CD4-positive, alpha-beta T cell treated with Interleukin-10 for 1 hour (primary cell): ENCODE measurements around the gene PGAP3.
A peak's percentile ranks its signal among the peaks of the same experiment; 100 is the strongest.
"Not testable (repeated sequence)": the region's sequence is repeated elsewhere in the genome, so short reads cannot be mapped to it uniquely, and the experiment has no call there.

ENCODE experiments used
- DNase-seq: peaks from one replicate; pipeline ENCODE4 v3.0.0-alpha.2; 2020

PGAP3 gene

GRCh38 chr17:39687546-39688474 is at the start of gene PGAP3:
Gene PGAP3, minus strand, starts transcription at chr17:39688057. Its CDS starts 43 bp downstream, at chr17:39688014.
- DNase-seq, result peak; percentile 87

DNA sequence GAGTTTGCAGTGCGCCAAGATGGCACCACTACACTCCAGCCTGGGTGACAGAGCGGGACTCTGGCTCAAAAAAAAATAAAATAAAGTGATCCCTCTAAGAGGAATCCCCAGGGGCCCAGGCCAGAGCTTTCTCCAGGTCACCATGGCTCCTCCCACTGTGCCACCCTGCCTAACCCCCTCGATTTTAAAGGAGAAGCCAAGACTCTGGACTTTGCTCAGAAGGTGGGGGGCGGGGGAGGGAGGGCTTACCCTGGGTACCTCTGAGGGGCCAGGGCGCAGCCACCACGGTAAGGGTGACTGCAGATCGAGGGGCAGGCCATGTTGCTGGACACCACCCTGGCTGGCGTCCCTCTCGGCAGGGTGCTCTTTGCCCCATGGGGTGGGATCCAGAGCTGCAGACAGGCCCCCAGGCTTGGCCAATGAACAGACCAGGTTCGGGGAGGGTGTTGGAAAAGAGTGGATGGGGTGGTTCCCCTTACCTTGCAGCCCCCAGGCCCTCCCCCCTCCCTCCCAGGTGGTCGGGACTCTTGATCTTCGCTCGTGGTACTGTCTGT is 49.4 kb upstream of the PGAP3 start:
- DNase-seq, result no peak

DNA sequence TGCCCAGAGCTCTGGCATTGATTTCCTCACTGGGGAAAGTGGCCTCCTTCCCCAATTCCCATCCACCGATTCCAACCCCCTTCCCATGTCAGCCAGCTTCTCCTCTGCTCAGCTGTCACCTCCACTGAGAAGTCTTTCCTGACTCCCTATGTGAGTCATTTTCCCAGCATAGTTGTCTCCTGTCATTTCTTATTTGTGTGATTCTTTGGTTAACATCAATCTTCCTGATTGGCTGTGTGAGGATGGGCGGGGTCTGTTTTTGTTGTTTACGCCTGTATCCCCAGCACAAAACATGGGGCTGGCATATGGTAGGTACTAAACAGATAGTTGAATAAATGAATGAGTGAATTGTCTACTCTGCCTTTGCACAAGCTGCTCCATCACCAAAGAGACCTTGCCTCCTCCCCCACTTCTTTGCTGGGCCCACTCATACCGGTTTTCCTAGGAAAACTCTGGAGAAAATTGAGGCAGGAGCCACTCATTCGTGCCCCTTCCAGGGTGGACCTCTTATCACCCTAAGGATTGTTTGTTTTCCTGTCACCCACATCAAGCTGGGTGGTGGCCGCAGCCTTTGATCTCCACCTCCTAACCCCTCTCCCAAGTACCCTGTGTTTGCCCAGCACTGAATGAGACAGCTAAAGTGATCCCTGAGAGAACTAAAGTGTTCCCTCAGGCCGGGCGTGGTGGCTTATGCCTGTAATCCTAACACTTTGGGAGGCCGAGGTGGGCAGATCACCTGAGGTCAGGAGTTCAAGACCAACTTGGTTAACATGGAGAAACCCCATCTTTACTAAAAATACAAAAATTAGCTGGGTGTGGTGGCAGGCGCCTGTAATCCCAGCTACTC is 48.7 kb upstream of the PGAP3 start:
- no peak for DNase-seq

- no peak for DNase-seq
Measured at GRCh38 chr17:39735882-39736281, 48.0 kb upstream of the PGAP3 start.

GRCh38 chr17:39732586-39732985 is 44.7 kb upstream of the PGAP3 start:
- no peak for DNase-seq

- DNase-seq, result peak; percentile 93
Measured at GRCh38 chr17:39730095-39730921, 42.5 kb upstream of the PGAP3 start, which contains the start of gene MIEN1. Gene MIEN1, minus strand, starts transcription at chr17:39730532. Its CDS starts 37 bp downstream, at chr17:39730495.

DNA sequence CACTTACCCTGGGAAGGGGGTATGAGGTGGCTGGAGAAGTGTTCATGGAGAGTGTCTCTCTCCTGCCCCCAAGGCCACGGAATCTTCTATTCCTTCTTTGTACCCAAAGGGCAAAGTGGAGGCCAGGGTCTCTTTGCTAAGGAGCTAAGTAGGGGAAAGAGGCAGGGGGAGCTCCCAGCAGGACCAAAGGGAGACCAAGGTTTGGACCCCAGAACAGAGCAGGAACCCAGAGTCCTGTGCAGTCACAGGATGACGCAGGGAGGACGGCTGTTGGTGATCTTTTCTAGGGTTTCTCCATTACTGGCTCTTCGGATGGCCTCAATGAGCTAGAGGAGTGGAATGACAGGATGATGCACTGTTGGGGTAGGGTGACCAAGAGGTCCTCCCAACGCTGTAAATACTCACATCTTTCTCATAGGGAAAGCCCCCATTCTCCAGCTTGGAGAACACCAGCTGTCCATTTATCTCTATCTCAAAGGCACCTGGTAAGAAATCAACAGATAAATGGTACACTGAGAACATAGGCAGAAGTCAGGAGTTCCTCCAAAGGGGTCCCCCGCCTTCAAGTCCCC is 41.5 kb upstream of the PGAP3 start:
- DNase-seq, result no peak

DNA sequence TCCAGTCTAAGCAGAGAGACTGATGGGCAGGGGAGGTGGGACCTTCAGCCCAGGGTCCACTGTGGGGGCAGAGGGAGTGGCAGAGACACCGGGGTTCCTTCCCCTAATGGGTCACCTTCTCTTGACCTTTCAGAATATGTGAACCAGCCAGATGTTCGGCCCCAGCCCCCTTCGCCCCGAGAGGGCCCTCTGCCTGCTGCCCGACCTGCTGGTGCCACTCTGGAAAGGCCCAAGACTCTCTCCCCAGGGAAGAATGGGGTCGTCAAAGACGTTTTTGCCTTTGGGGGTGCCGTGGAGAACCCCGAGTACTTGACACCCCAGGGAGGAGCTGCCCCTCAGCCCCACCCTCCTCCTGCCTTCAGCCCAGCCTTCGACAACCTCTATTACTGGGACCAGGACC is 39.7 kb upstream of the PGAP3 start:
- DNase-seq, result no peak

DNA sequence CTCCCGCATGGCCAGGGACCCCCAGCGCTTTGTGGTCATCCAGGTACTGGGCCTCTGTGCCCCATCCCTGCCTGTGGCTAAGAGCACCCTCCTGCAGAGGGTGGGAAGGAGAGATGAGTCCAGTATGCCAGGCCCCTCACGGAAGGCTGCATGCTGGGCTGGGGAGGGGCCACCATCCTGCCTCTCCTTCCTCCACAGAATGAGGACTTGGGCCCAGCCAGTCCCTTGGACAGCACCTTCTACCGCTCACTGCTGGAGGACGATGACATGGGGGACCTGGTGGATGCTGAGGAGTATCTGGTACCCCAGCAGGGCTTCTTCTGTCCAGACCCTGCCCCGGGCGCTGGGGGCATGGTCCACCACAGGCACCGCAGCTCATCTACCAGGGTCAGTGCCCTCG is 38.8 kb upstream of the PGAP3 start:
- DNase-seq, result no peak

DNA sequence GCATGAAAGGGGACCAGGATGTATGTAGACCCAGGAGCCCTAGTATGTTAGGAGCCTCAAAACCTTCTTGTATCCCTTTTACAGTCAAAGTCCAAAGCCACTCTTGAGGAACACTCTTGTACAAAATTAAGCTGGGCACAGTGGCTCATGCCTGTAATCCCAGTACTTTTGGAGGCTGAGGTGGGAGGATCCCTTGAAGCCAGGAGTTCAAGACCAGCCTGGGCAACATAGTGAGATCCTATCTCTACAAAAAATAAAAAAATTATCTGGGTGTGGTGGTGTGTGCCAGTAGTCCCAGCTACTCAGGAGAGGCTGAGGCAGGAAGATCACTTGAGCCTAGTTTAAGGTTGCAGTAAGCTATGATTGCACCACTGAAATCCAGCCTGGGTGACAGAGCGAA is 38.1 kb upstream of the PGAP3 start:
- DNase-seq, result not testable (repeated sequence)

GRCh38 chr17:39724731-39725130 is 36.9 kb upstream of the PGAP3 start:
- DNase-seq, result no peak

- DNase-seq, result no peak
Measured at GRCh38 chr17:39722965-39723848, 35.4 kb upstream of the PGAP3 start.

- DNase-seq, result no peak
Measured at GRCh38 chr17:39722104-39722503, 34.2 kb upstream of the PGAP3 start.

DNA sequence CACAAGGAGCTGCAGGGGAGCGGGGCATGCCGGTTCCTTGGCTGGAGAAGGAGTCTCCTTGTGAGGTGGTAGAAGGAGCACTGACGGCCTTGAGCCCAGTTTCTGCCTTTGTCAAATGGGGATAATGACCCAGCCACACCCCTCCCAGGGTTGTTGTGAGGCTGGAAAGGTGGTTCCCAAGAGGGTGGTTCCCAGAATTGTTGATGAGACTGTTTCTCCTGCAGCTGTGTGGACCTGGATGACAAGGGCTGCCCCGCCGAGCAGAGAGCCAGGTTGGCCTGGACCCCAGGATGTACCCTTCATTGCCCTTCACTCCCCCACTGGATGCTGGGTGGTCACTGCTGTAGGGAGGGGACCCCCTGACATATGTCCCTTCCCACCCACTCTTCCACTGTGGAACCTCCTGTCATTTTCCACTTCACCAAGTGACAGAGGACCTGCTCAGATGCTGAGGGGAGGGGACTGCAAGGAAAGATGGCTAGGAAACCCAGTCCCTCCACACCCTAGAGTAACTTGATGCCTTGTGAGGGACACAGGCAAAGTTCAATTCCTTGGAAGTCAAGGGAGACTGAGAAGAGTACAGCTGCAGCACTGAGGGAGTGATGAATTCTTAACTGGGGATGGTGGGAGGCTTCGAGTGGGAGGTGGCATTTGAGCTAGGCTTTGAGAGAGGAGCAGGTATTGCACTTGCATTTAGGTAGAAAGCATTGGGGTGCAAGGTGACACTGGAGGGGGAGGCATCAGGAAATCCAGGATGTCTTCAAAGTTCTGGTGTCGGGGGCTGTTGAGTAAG is 31.9 kb upstream of the PGAP3 start:
- DNase-seq, result no peak

GRCh38 chr17:39717660-39718059 is 29.8 kb upstream of the PGAP3 start:
- DNase-seq, result no peak

DNA sequence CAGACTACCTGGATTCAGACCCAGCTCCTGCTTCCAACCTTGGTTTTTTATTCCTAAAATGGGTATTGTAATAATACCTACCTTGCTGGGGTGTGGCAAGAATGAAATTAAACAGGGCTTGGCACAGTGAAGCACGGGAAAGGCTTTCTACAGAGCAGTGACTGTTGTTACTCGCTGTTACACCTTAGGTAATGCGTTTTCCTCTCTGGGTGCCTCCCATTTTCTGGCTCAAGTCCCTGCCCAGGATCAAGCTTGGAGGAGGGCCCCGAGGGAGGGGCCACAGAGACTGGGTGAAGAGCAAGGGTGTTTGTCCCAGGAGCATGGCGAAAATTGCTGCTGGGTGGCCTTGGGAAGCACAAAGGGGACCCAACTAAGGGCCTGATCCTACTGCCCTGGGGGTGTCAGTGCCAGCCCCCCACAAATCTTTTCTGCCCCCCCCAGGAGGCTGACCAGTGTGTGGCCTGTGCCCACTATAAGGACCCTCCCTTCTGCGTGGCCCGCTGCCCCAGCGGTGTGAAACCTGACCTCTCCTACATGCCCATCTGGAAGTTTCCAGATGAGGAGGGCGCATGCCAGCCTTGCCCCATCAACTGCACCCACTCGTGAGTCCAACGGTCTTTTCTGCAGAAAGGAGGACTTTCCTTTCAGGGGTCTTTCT is 29.2 kb upstream of the PGAP3 start:
- DNase-seq, result no peak

DNA sequence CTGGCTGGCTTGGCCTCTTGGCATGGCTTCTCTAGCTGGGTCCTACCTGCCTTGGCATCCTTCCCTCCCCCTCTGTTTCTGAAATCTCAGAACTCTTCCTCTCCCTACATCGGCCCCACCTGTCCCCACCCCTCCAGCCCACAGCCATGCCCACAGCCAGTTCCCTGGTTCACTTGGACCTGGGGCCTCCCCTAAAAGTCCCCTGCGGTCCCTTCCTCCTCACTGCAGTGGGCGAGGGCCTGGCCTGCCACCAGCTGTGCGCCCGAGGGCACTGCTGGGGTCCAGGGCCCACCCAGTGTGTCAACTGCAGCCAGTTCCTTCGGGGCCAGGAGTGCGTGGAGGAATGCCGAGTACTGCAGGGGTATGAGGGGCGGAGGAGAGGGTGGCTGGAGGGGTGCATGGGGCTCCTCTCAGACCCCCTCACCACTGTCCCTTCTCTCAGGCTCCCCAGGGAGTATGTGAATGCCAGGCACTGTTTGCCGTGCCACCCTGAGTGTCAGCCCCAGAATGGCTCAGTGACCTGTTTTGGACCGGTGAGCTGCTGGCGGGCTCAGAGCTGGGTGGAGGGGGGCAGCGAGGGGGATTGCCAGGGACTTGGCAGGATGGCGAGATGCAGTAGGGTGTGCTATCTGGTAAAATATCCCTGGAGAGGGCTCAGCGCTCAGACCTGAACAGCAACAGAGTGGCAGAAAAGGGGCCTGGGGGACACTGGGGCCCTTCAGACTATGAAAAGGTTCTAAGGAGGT is 28.4 kb upstream of the PGAP3 start:
- DNase-seq, result no peak

DNA sequence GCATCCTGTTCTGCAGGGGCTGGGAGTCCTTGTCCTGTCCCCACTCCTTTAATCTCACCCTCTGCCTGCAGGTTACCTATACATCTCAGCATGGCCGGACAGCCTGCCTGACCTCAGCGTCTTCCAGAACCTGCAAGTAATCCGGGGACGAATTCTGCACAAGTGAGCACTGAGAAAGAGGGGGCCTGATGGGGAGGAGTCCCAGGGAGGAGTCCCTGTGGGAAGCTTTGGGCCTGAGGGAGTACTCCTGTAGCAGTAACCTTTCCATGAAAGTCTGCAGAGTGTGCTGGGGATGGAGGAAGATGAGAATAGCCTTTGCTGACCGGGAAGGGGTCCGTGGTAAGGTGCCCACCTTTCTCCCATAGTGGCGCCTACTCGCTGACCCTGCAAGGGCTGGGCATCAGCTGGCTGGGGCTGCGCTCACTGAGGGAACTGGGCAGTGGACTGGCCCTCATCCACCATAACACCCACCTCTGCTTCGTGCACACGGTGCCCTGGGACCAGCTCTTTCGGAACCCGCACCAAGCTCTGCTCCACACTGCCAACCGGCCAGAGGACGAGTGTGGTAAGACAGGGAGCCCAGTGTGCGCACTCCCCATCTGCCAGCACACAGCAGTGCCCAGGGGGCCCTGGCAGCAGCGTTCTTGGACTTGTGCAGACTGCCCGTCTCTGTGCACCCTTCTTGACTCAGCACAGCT is 27.7 kb upstream of the PGAP3 start:
- no peak for DNase-seq
